HL-60/S4 treated with phorbol 12-myristate 13-acetate at 8.2 ng/mL for 4 days and 3 days (cell line): Measurements from ENCODE around the gene ACVR2B.

Source experiments
- in situ Hi-C: fragments of 300-500 bp; cut with MboI; formaldehyde crosslinking; loops from 2 replicates; pipeline ENCODE4 v1.15.0; 2022; ENCODE audit warnings: low sequenced_read_pairs

The ACVR2B gene

GRCh38 chr3:38457111-38458003, 3.7 kb downstream of the ACVR2B start:
- in situ Hi-C loops = no loop called here

GRCh38 chr3:38458796-38459498, 5.3 kb downstream of the ACVR2B start:
- in situ Hi-C loops = no loop called here

GRCh38 chr3:38459499-38460048, 5.9 kb downstream of the ACVR2B start:
- in situ Hi-C loops = no loop called here

GRCh38 chr3:38460377-38461270, 6.9 kb downstream of the ACVR2B start:
- in situ Hi-C loops = no loop called here

- in situ Hi-C loops = no loop called here
These were observed 12.0 kb downstream of the ACVR2B start for GRCh38 chr3:38465588-38466154.

- in situ Hi-C loops = no loop called here
These were observed 15.1 kb downstream of the ACVR2B start for GRCh38 chr3:38468765-38469164.

- in situ Hi-C loops = no loop called here
These were observed 16.2 kb downstream of the ACVR2B start for GRCh38 chr3:38469852-38470251.

GRCh38 chr3:38471260-38471857, 17.7 kb downstream of the ACVR2B start:
- in situ Hi-C loops = no loop called here

- in situ Hi-C loops = no loop called here
These were observed 18.7 kb downstream of the ACVR2B start for GRCh38 chr3:38472342-38472741.

GRCh38 chr3:38473229-38473628, 19.5 kb downstream of the ACVR2B start:
- in situ Hi-C loops = no loop called here

- in situ Hi-C loops = no loop called here
These were observed 21.4 kb downstream of the ACVR2B start for GRCh38 chr3:38474928-38475605.

- in situ Hi-C loops = no loop called here
These were observed 22.0 kb downstream of the ACVR2B start for GRCh38 chr3:38475716-38476115.

- in situ Hi-C loops = no loop called here
These were observed 22.6 kb downstream of the ACVR2B start for GRCh38 chr3:38476157-38476756.

- in situ Hi-C loops = no loop called here
These were observed 23.5 kb downstream of the ACVR2B start for GRCh38 chr3:38477057-38477820.

GRCh38 chr3:38477839-38478450, 24.3 kb downstream of the ACVR2B start:
- in situ Hi-C loops = no loop called here

- in situ Hi-C loops = no loop called here
These were observed 25.2 kb downstream of the ACVR2B start for GRCh38 chr3:38478901-38479300.

GRCh38 chr3:38479431-38480092, 25.9 kb downstream of the ACVR2B start:
- in situ Hi-C loops = no loop called here

- in situ Hi-C loops = no loop called here
These were observed 26.4 kb downstream of the ACVR2B start for GRCh38 chr3:38480093-38480445.
